ENCODE measurements around the gene SLC22A2.

Gene SLC22A2

GRCh38 chr6:160190973-160191372 is 67.6 kb downstream of the SLC22A2 start:
- H3K4ac ChIP-seq (ENCODE audit: low read depth, low read length) = no peak overlapping the region
- H2AK5ac ChIP-seq (ENCODE audit: low read length) = no peak overlapping the region
- H2BK5ac ChIP-seq (ENCODE audit: low read length) = no peak overlapping the region
- H4K5ac ChIP-seq (ENCODE audit: low read length) = no peak overlapping the region
- no peak for DNase-seq
- no peak overlapping the region for H3K27ac ChIP-seq (ENCODE audit: low read depth, low read length)
- H3K79me1 ChIP-seq (ENCODE audit: low read length) = no peaks in the 10 kb centered on the region
- H3K9ac ChIP-seq (ENCODE audit: low read length) = no peak overlapping the region
- no peaks in the 10 kb centered on the region for H3K79me2 ChIP-seq (ENCODE audit: control insufficient read depth, insufficient read depth, low read length)
- no peaks in the 10 kb centered on the region for H3K36me3 ChIP-seq (ENCODE audit: control insufficient read depth, insufficient read depth, low read length)
- no peak overlapping the region for H3K18ac ChIP-seq (ENCODE audit: low read length)
- no peak overlapping the region for H2BK15ac ChIP-seq (replicated peaks; ENCODE audit: low read depth)
- no peaks in the 10 kb centered on the region for H3K4me1 ChIP-seq (ENCODE audit: control insufficient read depth, low read depth, low read length)
- H2BK120ac ChIP-seq (ENCODE audit: low read depth, low read length) = no peak overlapping the region
- no peak overlapping the region for H3K23ac ChIP-seq (ENCODE audit: low read length)
- no peak overlapping the region for H3K4me3 ChIP-seq (ENCODE audit: low read length)
- no peak overlapping the region for H3K4me2 ChIP-seq (ENCODE audit: low read length)
- H3K27me3 ChIP-seq (ENCODE audit: insufficient read depth, low read length, poor library complexity) = no peaks in the 10 kb centered on the region
- no peak overlapping the region for H3K56ac ChIP-seq (ENCODE audit: low read length)
- no peak overlapping the region for H4K8ac ChIP-seq (ENCODE audit: low read depth, low read length)

GRCh38 chr6:160190081-160190480 is 68.5 kb downstream of the SLC22A2 start:
- Histone ChIP-seq H3K4me3 (ENCODE audit: low read length) (no peak overlapping the region), H2AK5ac (ENCODE audit: low read length) (no peak overlapping the region), H2BK120ac (ENCODE audit: low read depth, low read length) (no peak overlapping the region), H3K27me3 (ENCODE audit: insufficient read depth, low read length, poor library complexity) (no peaks in the 10 kb centered on the region), H3K4me1 (ENCODE audit: control insufficient read depth, low read depth, low read length) (no peaks in the 10 kb centered on the region), H4K5ac (ENCODE audit: low read length) (no peak overlapping the region), H3K56ac (ENCODE audit: low read length) (no peak overlapping the region), H3K4ac (ENCODE audit: low read depth, low read length) (no peak overlapping the region), H3K79me2 (ENCODE audit: control insufficient read depth, insufficient read depth, low read length) (no peaks in the 10 kb centered on the region), H3K23ac (ENCODE audit: low read length) (no peak overlapping the region), H3K79me1 (ENCODE audit: low read length) (no peaks in the 10 kb centered on the region), H2BK5ac (ENCODE audit: low read length) (no peak overlapping the region), H3K4me2 (ENCODE audit: low read length) (no peak overlapping the region), H3K18ac (ENCODE audit: low read length) (no peak overlapping the region), H3K9ac (ENCODE audit: low read length) (no peak overlapping the region), H4K8ac (ENCODE audit: low read depth, low read length) (no peak overlapping the region), H3K36me3 (ENCODE audit: control insufficient read depth, insufficient read depth, low read length) (no peaks in the 10 kb centered on the region), H3K27ac (ENCODE audit: low read depth, low read length) (no peak overlapping the region), H2BK15ac (replicated peaks; ENCODE audit: low read depth) (no peak overlapping the region)
- no CpG with 5 or more reads among the region's 1 CpG for WGBS (ENCODE audit: extremely low coverage, insufficient coverage, low lambda C conversion rate)
- no peak for DNase-seq

GRCh38 chr6:160188773-160189172 is 69.8 kb downstream of the SLC22A2 start:
- DNase-seq = no peak
- Histone ChIP-seq H3K27me3 (ENCODE audit: insufficient read depth, low read length, poor library complexity) (no peaks in the 10 kb centered on the region), H2BK15ac (replicated peaks; ENCODE audit: low read depth) (no peak overlapping the region), H3K4me1 (ENCODE audit: control insufficient read depth, low read depth, low read length) (no peaks in the 10 kb centered on the region), H3K9ac (ENCODE audit: low read length) (no peak overlapping the region), H3K56ac (ENCODE audit: low read length) (no peak overlapping the region), H3K79me1 (ENCODE audit: low read length) (no peaks in the 10 kb centered on the region), H3K27ac (ENCODE audit: low read depth, low read length) (no peak overlapping the region), H2BK5ac (ENCODE audit: low read length) (no peak overlapping the region), H2BK120ac (ENCODE audit: low read depth, low read length) (no peak overlapping the region), H4K8ac (ENCODE audit: low read depth, low read length) (no peak overlapping the region), H3K18ac (ENCODE audit: low read length) (no peak overlapping the region), H3K4me3 (ENCODE audit: low read length) (no peak overlapping the region), H3K79me2 (ENCODE audit: control insufficient read depth, insufficient read depth, low read length) (no peaks in the 10 kb centered on the region), H3K4me2 (ENCODE audit: low read length) (no peak overlapping the region), H2AK5ac (ENCODE audit: low read length) (no peak overlapping the region), H3K36me3 (ENCODE audit: control insufficient read depth, insufficient read depth, low read length) (no peaks in the 10 kb centered on the region), H3K23ac (ENCODE audit: low read length) (no peak overlapping the region), H4K5ac (ENCODE audit: low read length) (no peak overlapping the region), H3K4ac (ENCODE audit: low read depth, low read length) (no peak overlapping the region)
- no CpG with 5 or more reads among the region's 1 CpG for WGBS (ENCODE audit: extremely low coverage, insufficient coverage, low lambda C conversion rate)

GRCh38 chr6:160180706-160181105 is 77.9 kb downstream of the SLC22A2 start:
- H3K36me3 ChIP-seq (ENCODE audit: control insufficient read depth, insufficient read depth, low read length) = no peaks in the 10 kb centered on the region
- no peak overlapping the region for H4K8ac ChIP-seq (ENCODE audit: low read depth, low read length)
- no peak overlapping the region for H4K5ac ChIP-seq (ENCODE audit: low read length)
- no peaks in the 10 kb centered on the region for H3K79me2 ChIP-seq (ENCODE audit: control insufficient read depth, insufficient read depth, low read length)
- no peak overlapping the region for H3K4me3 ChIP-seq (ENCODE audit: low read length)
- no peak overlapping the region for H2AK5ac ChIP-seq (ENCODE audit: low read length)
- no peak overlapping the region for H3K9ac ChIP-seq (ENCODE audit: low read length)
- H3K4me2 ChIP-seq (ENCODE audit: low read length) = no peak overlapping the region
- H3K4me1 ChIP-seq (ENCODE audit: control insufficient read depth, low read depth, low read length) = no peaks in the 10 kb centered on the region
- no peak overlapping the region for H3K23ac ChIP-seq (ENCODE audit: low read length)
- H3K4ac ChIP-seq (ENCODE audit: low read depth, low read length) = no peak overlapping the region
- peak; percentile 64 for DNase-seq
- no peak overlapping the region for H2BK15ac ChIP-seq (replicated peaks; ENCODE audit: low read depth)
- no CpG with 5 or more reads among the region's 1 CpG for WGBS (ENCODE audit: extremely low coverage, insufficient coverage, low lambda C conversion rate)
- H3K56ac ChIP-seq (ENCODE audit: low read length) = no peak overlapping the region
- no peak overlapping the region for H2BK120ac ChIP-seq (ENCODE audit: low read depth, low read length)
- H3K27ac ChIP-seq (ENCODE audit: low read depth, low read length) = no peak overlapping the region
- no peaks in the 10 kb centered on the region for H3K79me1 ChIP-seq (ENCODE audit: low read length)
- no peak overlapping the region for H2BK5ac ChIP-seq (ENCODE audit: low read length)
- H3K27me3 ChIP-seq (ENCODE audit: insufficient read depth, low read length, poor library complexity) = no peaks in the 10 kb centered on the region
- H3K18ac ChIP-seq (ENCODE audit: low read length) = no peak overlapping the region

GRCh38 chr6:160178271-160178670 is 80.3 kb downstream of the SLC22A2 start:
- Histone ChIP-seq H3K9ac (ENCODE audit: low read length) (no peak overlapping the region), H4K8ac (ENCODE audit: low read depth, low read length) (no peak overlapping the region), H3K4me2 (ENCODE audit: low read length) (no peak overlapping the region), H3K27ac (ENCODE audit: low read depth, low read length) (no peak overlapping the region), H2BK120ac (ENCODE audit: low read depth, low read length) (no peak overlapping the region), H3K27me3 (ENCODE audit: insufficient read depth, low read length, poor library complexity) (no peaks in the 10 kb centered on the region), H3K18ac (ENCODE audit: low read length) (no peak overlapping the region), H3K56ac (ENCODE audit: low read length) (no peak overlapping the region), H2AK5ac (ENCODE audit: low read length) (no peak overlapping the region), H3K79me1 (ENCODE audit: low read length) (no peaks in the 10 kb centered on the region), H3K79me2 (ENCODE audit: control insufficient read depth, insufficient read depth, low read length) (no peaks in the 10 kb centered on the region), H2BK5ac (ENCODE audit: low read length) (no peak overlapping the region), H4K5ac (ENCODE audit: low read length) (no peak overlapping the region), H3K23ac (ENCODE audit: low read length) (no peak overlapping the region), H3K4me3 (ENCODE audit: low read length) (no peak overlapping the region), H3K4ac (ENCODE audit: low read depth, low read length) (no peak overlapping the region), H2BK15ac (replicated peaks; ENCODE audit: low read depth) (peak overlapping the region; percentile 36), H3K36me3 (ENCODE audit: control insufficient read depth, insufficient read depth, low read length) (no peaks in the 10 kb centered on the region), H3K4me1 (ENCODE audit: control insufficient read depth, low read depth, low read length) (peaks cover 6% of the 10 kb centered on the region)
- no CpG with 5 or more reads among the region's 5 CpGs for WGBS (ENCODE audit: extremely low coverage, insufficient coverage, low lambda C conversion rate)
- no peak for DNase-seq

GRCh38 chr6:160177220-160177619 is 81.4 kb downstream of the SLC22A2 start:
- Histone ChIP-seq H3K56ac (ENCODE audit: low read length) (no peak overlapping the region), H3K18ac (ENCODE audit: low read length) (no peak overlapping the region), H2BK5ac (ENCODE audit: low read length) (no peak overlapping the region), H3K4me3 (ENCODE audit: low read length) (no peak overlapping the region), H4K5ac (ENCODE audit: low read length) (no peak overlapping the region), H3K79me1 (ENCODE audit: low read length) (no peaks in the 10 kb centered on the region), H2AK5ac (ENCODE audit: low read length) (no peak overlapping the region), H3K4me1 (ENCODE audit: control insufficient read depth, low read depth, low read length) (peaks cover 6% of the 10 kb centered on the region), H3K27me3 (ENCODE audit: insufficient read depth, low read length, poor library complexity) (no peaks in the 10 kb centered on the region), H3K23ac (ENCODE audit: low read length) (no peak overlapping the region), H2BK120ac (ENCODE audit: low read depth, low read length) (no peak overlapping the region), H3K27ac (ENCODE audit: low read depth, low read length) (no peak overlapping the region), H4K8ac (ENCODE audit: low read depth, low read length) (no peak overlapping the region), H3K9ac (ENCODE audit: low read length) (no peak overlapping the region), H3K4ac (ENCODE audit: low read depth, low read length) (no peak overlapping the region), H3K36me3 (ENCODE audit: control insufficient read depth, insufficient read depth, low read length) (no peaks in the 10 kb centered on the region), H2BK15ac (replicated peaks; ENCODE audit: low read depth) (no peak overlapping the region), H3K79me2 (ENCODE audit: control insufficient read depth, insufficient read depth, low read length) (no peaks in the 10 kb centered on the region), H3K4me2 (ENCODE audit: low read length) (no peak overlapping the region)
- no CpG with 5 or more reads among the region's 2 CpGs for WGBS (ENCODE audit: extremely low coverage, insufficient coverage, low lambda C conversion rate)
- peak; percentile 92 for DNase-seq

Measured in mesendoderm (in vitro differentiated cells).